ENCODE results near the gene TARS3.

DNA sequence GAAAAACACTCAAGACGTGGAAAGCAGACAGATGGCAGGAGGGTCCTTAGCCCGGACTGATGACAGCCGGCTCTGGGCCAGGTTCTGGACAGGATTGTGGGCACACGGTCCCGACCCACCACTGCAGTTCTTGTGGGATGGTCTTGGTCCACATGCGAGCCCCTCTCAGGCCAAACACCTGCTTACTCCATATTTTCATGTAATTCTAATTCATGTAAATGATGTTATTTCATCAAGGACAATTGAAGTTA, 104.7 kb downstream of the TARS3 start:
- TF ChIP-seq, protein P1, sequence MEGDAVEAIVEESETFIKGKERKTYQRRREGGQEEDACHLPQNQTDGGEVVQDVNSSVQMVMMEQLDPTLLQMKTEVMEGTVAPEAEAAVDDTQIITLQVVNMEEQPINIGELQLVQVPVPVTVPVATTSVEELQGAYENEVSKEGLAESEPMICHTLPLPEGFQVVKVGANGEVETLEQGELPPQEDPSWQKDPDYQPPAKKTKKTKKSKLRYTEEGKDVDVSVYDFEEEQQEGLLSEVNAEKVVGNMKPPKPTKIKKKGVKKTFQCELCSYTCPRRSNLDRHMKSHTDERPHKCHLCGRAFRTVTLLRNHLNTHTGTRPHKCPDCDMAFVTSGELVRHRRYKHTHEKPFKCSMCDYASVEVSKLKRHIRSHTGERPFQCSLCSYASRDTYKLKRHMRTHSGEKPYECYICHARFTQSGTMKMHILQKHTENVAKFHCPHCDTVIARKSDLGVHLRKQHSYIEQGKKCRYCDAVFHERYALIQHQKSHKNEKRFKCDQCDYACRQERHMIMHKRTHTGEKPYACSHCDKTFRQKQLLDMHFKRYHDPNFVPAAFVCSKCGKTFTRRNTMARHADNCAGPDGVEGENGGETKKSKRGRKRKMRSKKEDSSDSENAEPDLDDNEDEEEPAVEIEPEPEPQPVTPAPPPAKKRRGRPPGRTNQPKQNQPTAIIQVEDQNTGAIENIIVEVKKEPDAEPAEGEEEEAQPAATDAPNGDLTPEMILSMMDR (IDR thresholded peaks at IDR 0.05), result no peak
- no peak for TF ChIP-seq POLR2A (IDR thresholded peaks at IDR 0.05)

Data from testis (tissue), 2 donors.